ENCODE data around the gene ZCCHC14.
"Not testable (repeated sequence)": the region's sequence is repeated elsewhere in the genome, so short reads cannot be mapped to it uniquely, and the experiment has no call there.

ZCCHC14 gene

GRCh38 chr16:87495578-87496446 lies 3.0 kb upstream of the ZCCHC14 start:
- DNase-seq: no peak

GRCh38 chr16:87493608-87494280 lies 920 bp upstream of the ZCCHC14 start:
- no peak for DNase-seq

DNA sequence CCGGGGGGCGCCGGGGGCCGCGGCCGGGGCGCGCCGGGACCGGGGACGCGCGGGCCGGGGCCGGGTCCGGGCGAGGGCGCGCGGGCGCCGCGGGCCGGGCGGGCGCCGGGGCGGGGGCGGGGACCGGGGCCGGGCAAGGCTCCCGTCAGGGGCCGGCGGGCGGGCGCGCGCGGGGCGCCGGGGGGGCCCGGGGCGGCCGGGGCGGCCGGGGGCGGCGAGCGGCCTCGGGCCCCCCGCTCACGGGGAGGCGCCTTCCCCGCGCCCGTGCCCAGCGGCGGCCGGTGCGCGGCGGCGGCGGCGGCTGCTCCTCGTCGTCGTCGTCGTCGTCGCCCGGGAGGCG lies 563 bp downstream of the ZCCHC14 start:
- no peak for DNase-seq

- peak; percentile 43 for DNase-seq
These were observed 1.1 kb downstream of the ZCCHC14 start for GRCh38 chr16:87491522-87492290.

GRCh38 chr16:87490799-87491521 lies 1.9 kb downstream of the ZCCHC14 start:
- DNase-seq: not testable (repeated sequence)

- DNase-seq: no peak
These were observed 2.6 kb downstream of the ZCCHC14 start for GRCh38 chr16:87490096-87490798.

DNA sequence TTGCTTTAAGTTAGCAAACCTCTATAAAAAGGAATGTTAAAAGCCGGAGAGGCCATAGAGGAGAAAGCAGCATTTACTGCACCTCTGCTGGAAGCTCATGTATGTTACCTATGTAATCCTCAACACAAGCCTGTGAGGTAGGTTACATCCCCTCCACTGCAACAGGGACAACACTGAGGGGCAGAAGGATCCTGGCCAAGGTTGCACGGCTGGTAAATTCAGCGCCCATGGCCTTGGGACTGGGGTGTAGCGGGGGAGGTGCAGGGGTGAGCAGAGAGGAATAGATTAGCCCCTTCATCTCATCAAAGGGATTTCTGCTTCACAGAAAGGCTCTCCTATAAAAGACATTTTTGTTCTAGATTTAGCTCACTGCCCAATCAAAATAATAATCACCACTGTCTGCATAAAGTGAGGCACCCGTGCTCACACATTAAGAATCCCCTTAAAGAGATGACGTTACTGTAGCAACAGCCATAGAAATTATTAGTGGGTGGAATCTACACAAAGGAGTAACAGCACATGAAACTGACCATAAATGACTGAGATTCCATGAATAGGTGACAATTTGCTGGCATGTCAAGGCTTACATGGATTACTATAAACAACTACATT lies 3.3 kb downstream of the ZCCHC14 start:
- DNase-seq: no peak

GRCh38 chr16:87488960-87489359 lies 3.9 kb downstream of the ZCCHC14 start:
- peak; percentile 54 for DNase-seq

- DNase-seq: peak; percentile 84
These were observed 5.4 kb downstream of the ZCCHC14 start for GRCh38 chr16:87487361-87487924.

DNA sequence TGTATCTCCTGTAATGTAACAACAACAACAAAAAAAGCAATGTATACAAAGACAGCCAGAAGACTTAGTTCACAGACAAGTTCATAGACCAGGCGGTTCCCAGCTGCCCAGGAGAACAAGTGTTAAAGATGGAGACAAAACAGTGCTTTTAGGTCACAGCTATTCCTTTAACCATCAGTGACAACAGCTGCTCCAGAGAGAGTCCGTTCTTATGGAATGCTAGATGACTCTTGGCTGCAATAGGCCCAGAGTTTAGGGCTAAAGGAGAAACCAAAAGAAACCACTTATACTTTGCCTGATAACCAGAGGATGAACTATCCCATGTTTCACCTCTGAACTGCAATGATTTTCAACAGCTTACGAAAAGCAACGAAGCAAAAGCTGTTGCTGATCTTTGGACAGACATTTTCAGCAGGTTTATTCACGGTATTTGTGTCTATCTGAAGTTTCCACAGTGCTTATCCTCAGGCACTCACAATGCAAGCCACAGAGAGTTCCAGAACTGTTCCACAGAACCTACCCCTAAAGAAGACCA lies 6.0 kb downstream of the ZCCHC14 start:
- DNase-seq: no peak

DNA sequence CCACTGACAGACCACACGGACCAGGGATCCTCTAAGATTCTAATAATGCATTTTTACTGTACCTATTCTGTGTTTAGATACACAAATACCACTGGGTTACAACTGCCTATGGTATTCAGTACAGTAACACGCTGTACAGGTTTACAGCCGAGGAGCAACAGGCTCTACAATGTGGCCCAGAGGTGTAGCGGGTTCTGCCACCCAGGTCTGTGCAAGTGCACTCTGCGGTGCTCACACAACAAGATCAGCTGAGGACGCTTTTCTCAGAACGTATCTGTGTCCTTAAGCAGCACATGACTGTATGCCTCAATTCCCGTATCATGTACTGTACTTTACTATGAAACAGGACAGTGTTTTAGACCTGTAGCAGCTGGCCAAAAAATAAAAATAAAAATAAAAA lies 6.5 kb downstream of the ZCCHC14 start:
- no peak for DNase-seq

DNA sequence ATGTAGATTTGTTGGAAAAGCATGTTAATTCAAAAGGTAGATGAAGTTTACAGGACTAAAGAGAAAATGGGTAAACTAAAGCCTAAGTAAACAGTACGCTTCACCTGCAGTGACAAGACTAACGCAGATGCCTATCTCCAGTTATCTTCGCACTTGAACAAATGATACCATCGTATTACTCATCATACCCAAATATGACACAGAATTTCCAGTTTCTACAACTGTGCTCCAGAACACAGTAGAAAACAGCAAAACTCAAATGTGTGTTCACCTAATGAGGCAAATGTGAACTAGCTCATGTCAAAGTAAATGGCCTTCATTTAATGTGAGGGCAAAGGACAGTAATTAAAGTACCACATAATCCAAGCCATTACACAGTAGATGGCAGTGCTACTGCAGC lies 7.0 kb downstream of the ZCCHC14 start:
- DNase-seq: not testable (repeated sequence)

DNA sequence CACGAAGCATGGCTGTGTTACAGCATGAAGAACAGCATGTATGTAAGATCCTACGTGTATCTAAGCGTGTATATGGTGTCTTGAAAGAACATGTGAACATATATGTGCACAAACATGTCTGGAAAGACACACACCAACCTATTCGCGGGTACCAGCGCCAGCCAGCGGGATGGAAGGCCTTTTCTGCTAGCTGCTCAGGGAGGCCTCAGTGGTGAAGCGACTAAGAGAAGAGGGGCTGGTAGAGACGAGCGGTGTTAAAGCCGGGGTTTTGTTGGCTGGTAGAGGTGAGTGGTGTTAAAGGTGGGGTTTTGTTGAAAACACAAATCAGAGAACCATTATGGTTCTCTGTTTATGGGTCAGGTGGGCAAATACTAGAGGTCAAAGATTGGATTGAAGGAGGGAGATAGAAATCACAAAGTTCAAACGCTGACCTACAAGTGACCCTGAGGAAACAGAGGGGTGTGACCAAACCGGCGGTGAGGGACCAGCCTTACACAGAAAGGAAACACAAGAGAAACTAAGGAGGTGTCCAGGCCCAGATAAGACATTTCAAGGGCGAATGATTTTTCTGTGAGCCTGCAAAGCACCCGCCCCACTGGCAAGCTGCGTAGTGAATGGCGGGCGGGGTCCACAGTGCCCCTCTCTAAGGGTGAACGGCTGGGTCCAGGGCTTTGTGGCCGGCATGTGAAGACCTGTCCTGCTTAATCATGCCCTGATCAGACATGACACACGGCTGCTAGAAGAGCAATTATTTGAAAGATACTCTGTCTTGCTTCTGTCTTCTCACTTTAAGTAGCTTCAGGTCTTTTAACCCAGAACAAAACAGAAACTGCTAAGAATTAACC lies 8.1 kb downstream of the ZCCHC14 start:
- DNase-seq: no peak

DNA sequence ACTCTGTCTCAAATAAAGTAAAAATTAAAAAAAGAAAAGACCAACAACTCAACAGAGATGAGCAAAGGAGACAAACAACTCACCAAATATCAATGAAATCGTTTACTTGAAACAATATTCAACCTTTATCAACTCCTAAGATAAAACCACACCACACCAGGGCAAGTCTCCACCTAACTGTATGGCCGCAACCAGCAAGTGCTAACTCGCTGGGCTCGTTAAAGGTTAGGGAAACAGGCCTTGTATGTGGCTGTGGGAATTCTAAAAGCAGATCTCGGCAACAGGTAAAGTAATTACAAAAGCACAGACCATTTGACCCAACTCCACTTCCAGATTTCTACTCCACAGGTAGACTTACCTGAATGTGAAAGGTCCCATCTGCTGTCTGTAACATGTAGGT lies 9.3 kb downstream of the ZCCHC14 start:
- DNase-seq: no peak

DNA sequence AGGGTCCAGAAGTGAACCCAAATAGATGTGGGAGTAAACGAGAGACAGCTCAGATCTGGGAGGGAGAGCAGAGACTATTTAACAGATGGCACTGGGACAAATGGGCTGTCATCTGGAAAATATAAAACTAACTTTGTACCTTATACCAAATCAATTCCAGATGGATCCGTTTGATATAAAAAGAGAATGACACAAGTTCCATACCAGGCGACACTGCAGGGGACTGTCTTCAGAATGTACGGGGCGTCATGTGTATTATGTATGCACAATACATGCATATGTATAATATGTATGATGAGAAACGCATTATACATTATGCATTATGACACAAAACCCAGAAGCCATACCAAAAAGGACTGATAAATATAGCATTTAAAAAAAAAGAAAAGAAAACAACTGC lies 10.2 kb downstream of the ZCCHC14 start:
- not testable (repeated sequence) for DNase-seq

DNA sequence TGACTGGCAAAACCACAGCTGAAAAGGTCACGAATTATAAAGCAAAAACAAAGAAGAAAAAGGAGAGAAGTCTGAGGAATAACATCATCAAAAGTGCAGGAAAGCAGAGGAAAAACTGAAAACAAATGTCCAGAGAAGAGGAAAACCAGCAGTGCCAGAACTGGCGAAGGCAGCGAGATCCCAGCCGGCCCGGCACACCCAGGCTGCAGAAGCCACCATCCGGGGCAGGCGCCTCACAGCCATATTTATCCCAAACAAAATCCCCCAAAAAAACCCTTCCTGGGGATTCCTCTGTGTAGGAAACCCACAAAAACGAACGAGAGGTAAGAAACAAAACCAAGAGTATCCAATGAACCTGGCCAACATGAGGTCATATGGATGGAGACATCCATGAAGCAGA lies 10.6 kb downstream of the ZCCHC14 start:
- no peak for DNase-seq

DNA sequence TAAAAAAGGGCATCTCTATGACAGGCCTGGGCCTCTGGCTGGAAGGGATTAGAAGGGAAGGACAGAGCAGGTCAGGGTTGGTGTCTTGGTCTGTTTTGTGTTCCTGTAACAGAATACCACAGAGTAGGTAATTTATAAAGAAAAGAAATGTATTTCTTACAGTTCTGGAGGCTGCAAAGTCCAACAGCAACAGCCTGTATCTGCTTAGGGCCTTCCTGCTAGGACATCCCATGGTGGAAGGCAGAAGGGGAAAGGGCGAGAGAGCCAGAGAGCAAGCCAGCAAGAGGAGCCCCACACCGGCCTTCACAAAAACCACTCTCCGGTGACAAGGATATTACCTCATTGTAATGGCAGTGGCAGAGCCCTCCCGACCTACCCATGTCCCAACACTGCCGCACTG lies 11.1 kb downstream of the ZCCHC14 start:
- not testable (repeated sequence) for DNase-seq

- DNase-seq: not testable (repeated sequence)
These were observed 15.4 kb downstream of the ZCCHC14 start for GRCh38 chr16:87477209-87477981.

- no peak for DNase-seq
These were observed 18.2 kb downstream of the ZCCHC14 start for GRCh38 chr16:87474566-87474996.
